ENCODE results near the gene ZNF285.

- TF ChIP-seq CTCF (IDR thresholded peaks at IDR 0.05) (no peak), POLR2A (IDR thresholded peaks at IDR 0.05) (no peak)
These were observed 34.0 kb upstream of the ZNF285 start for GRCh38 chr19:44435441-44435840.

Data from transverse colon (tissue), 3 donors.